ENCODE measurements around the gene CCR3. TPM values are rescaled to one million over a fixed set of nuclear protein-coding genes. Genes with fewer than 3 reads are reported as not detected.

CCR3 gene
- total RNA-seq, 1 experiment from 2014 or later: not detected

GRCh38 chr3:46221938-46222337, 20.3 kb upstream of the CCR3 start:
- Histone ChIP-seq H3K9ac (ENCODE audit: low read length) (no peak overlapping the region), H2AFZ (ENCODE audit: low read depth, low read length, poor library complexity, severe bottlenecking) (no peak overlapping the region), H3K4me3 (replicated peaks in 1 of 2; ENCODE audit: low read depth in 1 of 2, low read length in 2 of 2) (no peak overlapping the region), H3K9me3 (ENCODE audit: control insufficient read depth in 1 of 2, insufficient read depth in 1 of 2, low read depth in 1 of 2, low read length in 2 of 2) (no peaks in the 10 kb centered on the region), H3K4me1 (ENCODE audit: control insufficient read depth in 1 of 2, insufficient read depth in 2 of 2, low read length in 2 of 2) (no peaks in the 10 kb centered on the region), H3K79me2 (ENCODE audit: insufficient read depth, low read length) (no peaks in the 10 kb centered on the region), H3K27ac (ENCODE audit: low read depth, low read length) (no peak overlapping the region), H3K27me3 (ENCODE audit: insufficient read depth, low read length) (no peaks in the 10 kb centered on the region), H3K9me2 (ENCODE audit: insufficient read depth) (no peaks in the 10 kb centered on the region), H3K36me3 (ENCODE audit: control insufficient read depth in 1 of 2, insufficient read depth in 2 of 2, low read length in 2 of 2) (no peaks in the 10 kb centered on the region), H4K20me1 (ENCODE audit: insufficient read depth) (no peaks in the 10 kb centered on the region), H3K4me2 (ENCODE audit: low read length) (no peak overlapping the region)
- ChIA-PET CTCF (no interaction called here), POLR2A (no interaction called here), RAD21 (ENCODE audit: low non-redundant PET in 1 of 2, low total read pairs in 2 of 2, uncharacterized antibody in 2 of 2, unreplicated experiment in 2 of 2) (no interaction called here)
- intact Hi-C loops (cut with micrococcal nuclease): no loop called here
- ATAC-seq (no peak), DNase-seq (ENCODE audit: low read depth, low spot score) (no peak)
- TF ChIP-seq ZNF274 (IDR thresholded peaks at IDR 0.05; ENCODE audit: low read depth, low read length): no peak
- no peak for TF ChIP-seq POLR2A (IDR thresholded peaks at IDR 0.05; ENCODE audit: borderline replicate concordance, extremely low read depth, insufficient read depth, insufficient read length)
- BruUV-seq (replicated peaks): no TSS peak

- ATAC-seq (no peak), DNase-seq (ENCODE audit: low read depth, low spot score) (no peak)
- no TSS peak for BruUV-seq (replicated peaks)
- Histone ChIP-seq H3K79me2 (ENCODE audit: insufficient read depth, low read length) (no peaks in the 10 kb centered on the region), H3K27ac (ENCODE audit: low read depth, low read length) (no peak overlapping the region), H2AFZ (ENCODE audit: low read depth, low read length, poor library complexity, severe bottlenecking) (no peak overlapping the region), H3K9me2 (ENCODE audit: insufficient read depth) (no peaks in the 10 kb centered on the region), H3K4me1 (ENCODE audit: control insufficient read depth in 1 of 2, insufficient read depth in 2 of 2, low read length in 2 of 2) (no peaks in the 10 kb centered on the region), H3K9me3 (ENCODE audit: control insufficient read depth in 1 of 2, insufficient read depth in 1 of 2, low read depth in 1 of 2, low read length in 2 of 2) (no peaks in the 10 kb centered on the region), H3K9ac (ENCODE audit: low read length) (no peak overlapping the region), H3K4me3 (replicated peaks in 1 of 2; ENCODE audit: low read depth in 1 of 2, low read length in 2 of 2) (no peak overlapping the region), H3K4me2 (ENCODE audit: low read length) (no peak overlapping the region), H3K36me3 (ENCODE audit: control insufficient read depth in 1 of 2, insufficient read depth in 2 of 2, low read length in 2 of 2) (no peaks in the 10 kb centered on the region), H4K20me1 (ENCODE audit: insufficient read depth) (no peaks in the 10 kb centered on the region), H3K27me3 (ENCODE audit: insufficient read depth, low read length) (no peaks in the 10 kb centered on the region)
- ChIA-PET CTCF (no interaction called here), POLR2A (no interaction called here), RAD21 (ENCODE audit: low non-redundant PET in 1 of 2, low total read pairs in 2 of 2, uncharacterized antibody in 2 of 2, unreplicated experiment in 2 of 2) (no interaction called here)
- intact Hi-C loops (cut with micrococcal nuclease): no loop called here
- TF ChIP-seq SIN3A (IDR thresholded peaks at IDR 0.05; ENCODE audit: low read depth): no peak
- TF ChIP-seq ATF3 (IDR thresholded peaks at IDR 0.05): no peak
- TF ChIP-seq CTCF (IDR thresholded peaks at IDR 0.05 in 2 of 3, conservative IDR thresholded peaks at IDR 0.05 in 1 of 3; ENCODE audit: borderline replicate concordance in 1 of 3, insufficient read depth in 1 of 3, low read depth in 2 of 3, low read length in 2 of 3): no peak
- no peak for TF ChIP-seq TCF7L2 (IDR thresholded peaks at IDR 0.05; ENCODE audit: borderline replicate concordance, extremely low read depth, insufficient read depth, insufficient read length)
- no peak for TF ChIP-seq EGR1 (IDR thresholded peaks at IDR 0.05; ENCODE audit: low read depth)
- no peak for TF ChIP-seq ZNF274 (IDR thresholded peaks at IDR 0.05; ENCODE audit: low read depth, low read length)
- TF ChIP-seq ZFX (IDR thresholded peaks at IDR 0.05): no peak
- TF ChIP-seq, protein P1, sequence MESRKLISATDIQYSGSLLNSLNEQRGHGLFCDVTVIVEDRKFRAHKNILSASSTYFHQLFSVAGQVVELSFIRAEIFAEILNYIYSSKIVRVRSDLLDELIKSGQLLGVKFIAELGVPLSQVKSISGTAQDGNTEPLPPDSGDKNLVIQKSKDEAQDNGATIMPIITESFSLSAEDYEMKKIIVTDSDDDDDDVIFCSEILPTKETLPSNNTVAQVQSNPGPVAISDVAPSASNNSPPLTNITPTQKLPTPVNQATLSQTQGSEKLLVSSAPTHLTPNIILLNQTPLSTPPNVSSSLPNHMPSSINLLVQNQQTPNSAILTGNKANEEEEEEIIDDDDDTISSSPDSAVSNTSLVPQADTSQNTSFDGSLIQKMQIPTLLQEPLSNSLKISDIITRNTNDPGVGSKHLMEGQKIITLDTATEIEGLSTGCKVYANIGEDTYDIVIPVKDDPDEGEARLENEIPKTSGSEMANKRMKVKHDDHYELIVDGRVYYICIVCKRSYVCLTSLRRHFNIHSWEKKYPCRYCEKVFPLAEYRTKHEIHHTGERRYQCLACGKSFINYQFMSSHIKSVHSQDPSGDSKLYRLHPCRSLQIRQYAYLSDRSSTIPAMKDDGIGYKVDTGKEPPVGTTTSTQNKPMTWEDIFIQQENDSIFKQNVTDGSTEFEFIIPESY (IDR thresholded peaks at IDR 0.05; ENCODE audit: extremely low read depth, insufficient replicate concordance, low read length): no peak
- no peak for TF ChIP-seq FOSL1 (IDR thresholded peaks at IDR 0.05; ENCODE audit: low read depth)
- TF ChIP-seq CBX3 (IDR thresholded peaks at IDR 0.05; ENCODE audit: low read depth): no peak
- no peak for TF ChIP-seq SP1 (IDR thresholded peaks at IDR 0.05; ENCODE audit: low read depth)
These were observed 19.7 kb upstream of the CCR3 start for GRCh38 chr3:46222435-46223161.

All from HCT116 (cell line).